Omental fat pad (tissue), 4 donors: ENCODE measurements around the gene BCAS1. TPM values are rescaled to one million over a fixed set of nuclear protein-coding genes. Genes with fewer than 3 reads are reported as not detected.
"Not testable (repeated sequence)": the region's sequence is repeated elsewhere in the genome, so short reads cannot be mapped to it uniquely, and the experiment has no call there.

Experiments
- ATAC-seq: fragments of 150-250 bp; one replicate; pipeline ENCODE4 v1.9.1; 2016; ENCODE audit warnings: mild to moderate bottlenecking, moderate library complexity; ENCODE audit not compliant: low FRiP score
- DNase-seq: peaks from one replicate; pipeline ENCODE4 v3.0.0-alpha.2; 2019; ENCODE audit warnings: low spot score
- CTCF ChIP-seq, 3 donors: fragments of 450-650 bp; IDR thresholded peaks; one replicate each; pipeline ENCODE4 v1.5.1; 2016 to 2017; ENCODE audit warnings: antibody characterized with exemption in 3 of 3, mild to moderate bottlenecking in 3 of 3, moderate library complexity in 2 of 3
- total RNA-seq, 4 donors: library from RNA; depleted of rRNA; stranded (reverse); fragments of >200 nt; gene quantifications; one replicate each; pipeline ENCODE4 v1.1.0, GENCODE V29; 2016

The BCAS1 gene
- total RNA-seq, 4 donors from 2014 or later = 0.50 to 2.2 (median 0.56) TPM; not detected in 1

GRCh38 chr20:53937929-53938367 lies 132.4 kb downstream of the BCAS1 start:
- no peak for TF ChIP-seq CTCF (IDR thresholded peaks at IDR 0.05)
- no peak for DNase-seq
- ATAC-seq = no peak

GRCh38 chr20:53937339-53937741 lies 133.1 kb downstream of the BCAS1 start:
- ATAC-seq = no peak
- TF ChIP-seq CTCF (IDR thresholded peaks at IDR 0.05) = no peak
- DNase-seq = no peak

- ATAC-seq (no peak), DNase-seq (no peak)
- TF ChIP-seq CTCF (IDR thresholded peaks at IDR 0.05) = no peak
These were observed 134.9 kb downstream of the BCAS1 start for GRCh38 chr20:53935344-53936084.

GRCh38 chr20:53934421-53935343 lies 135.7 kb downstream of the BCAS1 start:
- DNase-seq (no peak), ATAC-seq (no peak)
- TF ChIP-seq CTCF (IDR thresholded peaks at IDR 0.05) = no peak

GRCh38 chr20:53933232-53933846 lies 137.1 kb downstream of the BCAS1 start:
- no peak for DNase-seq
- TF ChIP-seq CTCF (IDR thresholded peaks at IDR 0.05) = no peak
- no peak for ATAC-seq

GRCh38 chr20:53932655-53933192 lies 137.7 kb downstream of the BCAS1 start:
- DNase-seq, ATAC-seq: not testable (repeated sequence)

- DNase-seq (no peak), ATAC-seq (no peak)
- TF ChIP-seq CTCF (IDR thresholded peaks at IDR 0.05) = no peak
These were observed 138.8 kb downstream of the BCAS1 start for GRCh38 chr20:53931597-53931996.
